Measurements from ENCODE around the gene ARHGAP36.

- TF ChIP-seq CTCF (IDR thresholded peaks at IDR 0.05; ENCODE audit: poor library complexity), result no peak
- TF ChIP-seq EZH2 (IDR thresholded peaks at IDR 0.05; ENCODE audit: borderline replicate concordance), result no peak
- TF ChIP-seq EZH2phosphoT487 (IDR thresholded peaks at IDR 0.05; ENCODE audit: low read depth, severe bottlenecking, unreplicated experiment), result no peak
Observed at GRCh38 chrX:131045726-131046125, 12.4 kb upstream of the ARHGAP36 start.
